PFSK-1 (cell line): ENCODE results near the gene TMTC4.

Experiments
- FOXP2 ChIP-seq: optimal IDR thresholded peaks from 2 replicates; pipeline ENCODE3; 2011; ENCODE audit warnings: borderline replicate concordance, control low read depth, inconsistent platforms; ENCODE audit not compliant: insufficient read depth; ENCODE audit errors: extremely low read length, extremely low read depth
- POLR2AphosphoS5 ChIP-seq: IDR thresholded peaks from 2 replicates; pipeline ENCODE4 v1.6.1; 2012; ENCODE audit warnings: low read depth, mild to moderate bottlenecking, control low read depth, low read length, moderate library complexity
- SIN3A ChIP-seq: IDR thresholded peaks from 2 replicates; pipeline ENCODE4 v1.6.1; 2012; ENCODE audit warnings: mild to moderate bottlenecking, low read length, moderate library complexity, borderline replicate concordance; ENCODE audit not compliant: insufficient read depth
- TAF1 ChIP-seq: IDR thresholded peaks from 2 replicates; pipeline ENCODE4 v1.6.1; 2012; ENCODE audit warnings: low read length, control low read depth, borderline replicate concordance; ENCODE audit not compliant: insufficient read depth
- TF ChIP-seq, protein P1 (sequence below), 2 experiments: IDR thresholded peaks; 2 replicates each; pipeline versions ENCODE4 v1.6.1 to v1.8.0; 2011 to 2012; ENCODE audit warnings: low read depth in 2 of 2, low read length in 2 of 2, control low read depth in 1 of 2, inconsistent platforms in 1 of 2, mild to moderate bottlenecking in 1 of 2, moderate library complexity in 1 of 2; ENCODE audit not compliant: insufficient read depth in 1 of 2

Gene TMTC4

DNA sequence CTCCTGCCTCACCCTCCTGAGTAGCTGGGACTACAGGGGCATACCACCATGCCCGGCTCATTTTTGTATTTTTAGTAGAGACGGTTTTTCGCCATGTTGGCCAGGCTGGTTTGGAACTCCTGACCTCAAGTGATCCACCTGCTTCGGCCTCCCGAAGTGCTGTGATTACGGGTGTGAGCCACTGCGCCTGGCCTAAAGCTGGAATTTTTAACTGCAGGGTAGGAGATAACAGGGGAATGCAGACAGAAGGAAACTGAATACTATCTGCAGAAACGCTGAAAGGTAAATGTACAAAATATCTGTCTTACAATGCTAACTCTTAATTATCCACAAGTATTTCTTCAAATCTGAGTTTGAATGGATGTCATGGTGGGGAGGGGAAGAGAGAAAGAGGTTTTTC lies 13.8 kb downstream of the TMTC4 start:
- no peak for TF ChIP-seq TAF1
- TF ChIP-seq, protein P1, sequence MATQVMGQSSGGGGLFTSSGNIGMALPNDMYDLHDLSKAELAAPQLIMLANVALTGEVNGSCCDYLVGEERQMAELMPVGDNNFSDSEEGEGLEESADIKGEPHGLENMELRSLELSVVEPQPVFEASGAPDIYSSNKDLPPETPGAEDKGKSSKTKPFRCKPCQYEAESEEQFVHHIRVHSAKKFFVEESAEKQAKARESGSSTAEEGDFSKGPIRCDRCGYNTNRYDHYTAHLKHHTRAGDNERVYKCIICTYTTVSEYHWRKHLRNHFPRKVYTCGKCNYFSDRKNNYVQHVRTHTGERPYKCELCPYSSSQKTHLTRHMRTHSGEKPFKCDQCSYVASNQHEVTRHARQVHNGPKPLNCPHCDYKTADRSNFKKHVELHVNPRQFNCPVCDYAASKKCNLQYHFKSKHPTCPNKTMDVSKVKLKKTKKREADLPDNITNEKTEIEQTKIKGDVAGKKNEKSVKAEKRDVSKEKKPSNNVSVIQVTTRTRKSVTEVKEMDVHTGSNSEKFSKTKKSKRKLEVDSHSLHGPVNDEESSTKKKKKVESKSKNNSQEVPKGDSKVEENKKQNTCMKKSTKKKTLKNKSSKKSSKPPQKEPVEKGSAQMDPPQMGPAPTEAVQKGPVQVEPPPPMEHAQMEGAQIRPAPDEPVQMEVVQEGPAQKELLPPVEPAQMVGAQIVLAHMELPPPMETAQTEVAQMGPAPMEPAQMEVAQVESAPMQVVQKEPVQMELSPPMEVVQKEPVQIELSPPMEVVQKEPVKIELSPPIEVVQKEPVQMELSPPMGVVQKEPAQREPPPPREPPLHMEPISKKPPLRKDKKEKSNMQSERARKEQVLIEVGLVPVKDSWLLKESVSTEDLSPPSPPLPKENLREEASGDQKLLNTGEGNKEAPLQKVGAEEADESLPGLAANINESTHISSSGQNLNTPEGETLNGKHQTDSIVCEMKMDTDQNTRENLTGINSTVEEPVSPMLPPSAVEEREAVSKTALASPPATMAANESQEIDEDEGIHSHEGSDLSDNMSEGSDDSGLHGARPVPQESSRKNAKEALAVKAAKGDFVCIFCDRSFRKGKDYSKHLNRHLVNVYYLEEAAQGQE (IDR thresholded peaks at IDR 0.05; ENCODE audit: insufficient read depth in 1 of 2, low read depth in 2 of 2, low read length in 2 of 2) = no peak
- no peak for TF ChIP-seq POLR2AphosphoS5
- no peak for TF ChIP-seq FOXP2
- no peak for TF ChIP-seq SIN3A

DNA sequence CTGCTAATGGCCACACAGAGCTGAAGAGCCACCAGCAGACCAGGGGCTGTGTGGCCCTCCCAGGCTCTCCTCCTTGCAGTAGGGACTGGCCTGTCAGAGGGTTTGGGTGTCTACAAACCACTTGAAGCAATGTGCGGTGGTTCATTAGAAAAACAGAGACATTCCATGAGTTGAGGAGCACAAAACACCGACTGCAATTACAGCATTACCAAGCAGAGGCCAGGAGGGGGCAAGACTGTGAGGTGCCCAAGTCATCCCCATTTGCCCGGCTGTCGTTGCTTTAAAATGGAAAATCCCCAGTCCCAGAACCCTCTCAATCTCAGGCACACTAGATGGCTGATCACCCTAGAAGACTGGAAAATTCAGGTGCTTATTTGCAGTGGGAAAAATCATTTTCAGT lies 15.0 kb downstream of the TMTC4 start:
- TF ChIP-seq, protein P1 (IDR thresholded peaks at IDR 0.05; ENCODE audit: insufficient read depth in 1 of 2, low read depth in 2 of 2, low read length in 2 of 2) = no peak
- TF ChIP-seq TAF1 = no peak
- TF ChIP-seq FOXP2 = no peak
- no peak for TF ChIP-seq SIN3A

DNA sequence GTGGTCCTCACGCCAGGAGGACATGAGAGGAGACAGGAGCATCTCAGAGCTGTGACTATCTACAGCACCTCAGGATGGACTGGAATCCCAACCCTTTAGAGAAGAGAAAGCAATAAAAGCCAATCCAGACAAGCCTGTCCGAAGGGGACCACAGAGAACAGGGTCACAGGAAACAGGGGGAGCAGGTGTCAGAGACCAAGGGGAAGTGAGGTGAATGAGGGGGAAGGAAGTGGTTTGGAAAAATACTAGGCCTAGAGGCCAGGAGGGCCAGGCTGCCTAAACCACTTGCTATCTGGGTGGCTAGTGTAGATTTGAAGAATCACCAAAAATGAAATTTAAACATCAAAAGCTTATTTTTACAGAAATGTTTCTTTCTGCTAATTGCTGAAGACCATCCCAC lies 16.2 kb downstream of the TMTC4 start:
- TF ChIP-seq TAF1 = no peak
- no peak for TF ChIP-seq POLR2AphosphoS5
- no peak for TF ChIP-seq SIN3A
- no peak for TF ChIP-seq FOXP2
- TF ChIP-seq, protein P1 (IDR thresholded peaks at IDR 0.05; ENCODE audit: insufficient read depth in 1 of 2, low read depth in 2 of 2, low read length in 2 of 2) = no peak

DNA sequence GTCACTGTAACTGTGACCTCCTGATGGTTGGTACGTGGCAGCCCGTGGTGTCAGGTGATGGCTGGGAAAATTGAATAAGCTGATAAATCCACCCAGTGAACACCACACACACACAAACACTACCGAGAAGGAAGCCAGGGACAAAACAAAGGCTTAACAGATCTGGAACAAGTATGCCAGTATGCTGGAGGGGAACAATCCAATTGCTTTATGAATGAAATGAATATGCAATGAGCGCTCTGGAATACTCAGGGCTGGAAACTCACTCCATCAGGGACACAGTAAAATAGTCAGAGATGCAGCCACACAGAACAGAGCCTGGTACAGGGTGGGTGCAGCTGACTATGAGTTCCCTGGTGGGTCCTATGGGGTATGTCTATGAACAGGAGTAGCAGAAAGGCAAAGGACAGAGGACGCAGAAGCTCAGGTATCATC lies 16.7 kb downstream of the TMTC4 start:
- TF ChIP-seq POLR2AphosphoS5 = no peak
- TF ChIP-seq, protein P1 (IDR thresholded peaks at IDR 0.05; ENCODE audit: insufficient read depth in 1 of 2, low read depth in 2 of 2, low read length in 2 of 2) = no peak
- no peak for TF ChIP-seq SIN3A
- no peak for TF ChIP-seq FOXP2
- TF ChIP-seq TAF1 = no peak

DNA sequence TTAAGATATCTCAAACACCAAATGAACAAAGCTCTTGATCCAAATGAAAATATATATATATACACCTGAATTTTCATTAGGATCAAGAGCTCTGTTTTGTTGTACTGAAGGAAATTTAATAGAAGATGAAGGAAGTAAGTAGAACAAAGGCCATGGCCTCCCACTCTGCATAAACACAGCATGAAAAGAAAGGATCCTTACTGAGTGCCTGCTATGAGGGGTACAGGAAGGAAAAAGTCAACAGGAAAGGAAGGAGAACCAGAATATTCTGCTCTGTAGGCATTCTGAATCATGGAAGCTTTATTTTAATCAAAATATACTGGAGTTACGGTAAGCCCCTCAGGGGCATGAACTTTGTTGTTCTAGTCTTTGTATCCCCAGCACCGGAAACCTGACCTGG lies 22.1 kb downstream of the TMTC4 start:
- TF ChIP-seq, protein P1 (IDR thresholded peaks at IDR 0.05; ENCODE audit: insufficient read depth in 1 of 2, low read depth in 2 of 2, low read length in 2 of 2) = no peak
- TF ChIP-seq TAF1 (no peak), FOXP2 (no peak), POLR2AphosphoS5 (no peak)
